Hippocampal formation (tissue), 2 donors: ENCODE measurements around the gene KLHDC8A.
"Not testable (repeated sequence)": the region's sequence is repeated elsewhere in the genome, so short reads cannot be mapped to it uniquely, and the experiment has no call there.

Source experiments
- DNase-seq, 2 donors: peaks; one replicate each; lab custom pipeline; 2025; lab: John Stamatoyannopoulos, UW

KLHDC8A gene

DNA sequence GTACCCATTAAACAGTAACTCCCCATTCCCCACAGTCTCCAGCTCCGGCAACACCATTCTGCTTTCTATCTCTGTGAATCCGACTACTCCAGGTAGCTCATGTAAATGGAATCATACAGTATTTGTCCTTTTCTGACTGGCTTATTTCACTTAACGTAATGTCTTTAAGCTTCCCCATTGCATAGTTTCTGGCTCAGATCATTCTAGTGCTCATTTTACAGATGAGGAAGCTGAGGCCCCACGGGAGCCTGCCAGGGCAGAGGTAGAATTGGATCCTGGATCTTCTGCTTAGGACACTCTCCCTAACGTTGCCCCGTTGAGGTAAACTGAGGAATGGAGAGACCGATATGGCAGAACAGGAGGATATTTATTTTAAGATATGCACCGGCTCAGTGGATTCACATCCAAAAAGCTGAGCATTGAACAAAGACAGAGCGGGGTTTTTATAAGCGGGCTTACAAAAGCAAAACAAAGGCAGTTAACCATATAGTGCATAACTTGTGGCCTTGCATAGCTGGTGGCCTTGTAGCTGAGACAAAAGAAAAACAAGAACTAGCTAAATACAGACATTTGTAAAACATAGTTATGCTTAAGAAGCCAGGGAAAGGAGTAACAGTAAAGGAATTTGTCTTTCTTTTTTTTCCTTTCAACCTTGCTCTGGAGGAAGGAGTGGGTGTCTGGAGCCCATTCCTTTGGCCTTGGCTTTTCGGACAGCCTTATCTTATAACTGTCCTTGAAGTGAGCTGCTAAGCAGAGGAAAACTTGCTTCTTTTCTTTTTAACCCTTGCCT is 15.3 kb upstream of the KLHDC8A start:
- no peak for DNase-seq

DNA sequence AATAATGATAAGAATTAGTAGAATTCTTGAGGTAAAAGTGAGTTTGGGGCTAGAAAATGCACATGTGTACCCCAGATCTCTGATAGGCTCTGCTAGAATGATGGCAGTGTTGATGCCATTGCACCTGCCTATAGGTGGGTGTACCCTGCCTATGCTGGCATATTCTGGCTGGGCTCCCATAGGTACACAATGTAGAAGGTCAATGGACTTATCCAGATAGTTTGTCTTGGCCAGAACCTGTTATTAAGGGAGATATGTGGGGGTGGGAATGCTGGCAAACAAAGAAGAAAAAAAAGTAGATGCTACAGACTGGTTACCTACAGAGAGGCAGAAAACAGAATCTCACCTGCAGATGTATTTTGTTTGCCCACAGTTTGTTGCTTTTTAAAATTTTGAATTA is 14.1 kb upstream of the KLHDC8A start:
- DNase-seq, result no peak

DNA sequence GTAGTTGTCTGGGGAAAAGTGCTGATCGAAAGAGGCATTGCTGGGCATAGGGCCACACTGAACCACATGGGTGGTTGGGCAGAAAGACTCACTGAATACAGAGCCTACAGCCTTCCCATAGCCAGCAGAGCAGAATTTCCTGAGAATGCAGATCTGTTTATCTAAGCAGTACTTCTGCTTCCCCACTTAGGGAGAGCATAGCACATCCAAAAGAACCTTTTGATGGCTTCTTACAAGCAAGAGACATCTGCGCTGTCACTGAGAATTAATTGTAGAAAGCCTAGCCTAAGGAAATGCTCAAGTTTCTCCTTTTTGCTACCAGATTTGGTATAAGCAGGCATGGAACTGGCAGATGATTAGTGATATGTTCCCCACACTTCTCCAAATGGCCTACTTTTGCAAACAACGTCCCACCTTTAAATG is 13.0 kb upstream of the KLHDC8A start:
- peak in 1 of 2 donors; percentile 63 for DNase-seq

DNA sequence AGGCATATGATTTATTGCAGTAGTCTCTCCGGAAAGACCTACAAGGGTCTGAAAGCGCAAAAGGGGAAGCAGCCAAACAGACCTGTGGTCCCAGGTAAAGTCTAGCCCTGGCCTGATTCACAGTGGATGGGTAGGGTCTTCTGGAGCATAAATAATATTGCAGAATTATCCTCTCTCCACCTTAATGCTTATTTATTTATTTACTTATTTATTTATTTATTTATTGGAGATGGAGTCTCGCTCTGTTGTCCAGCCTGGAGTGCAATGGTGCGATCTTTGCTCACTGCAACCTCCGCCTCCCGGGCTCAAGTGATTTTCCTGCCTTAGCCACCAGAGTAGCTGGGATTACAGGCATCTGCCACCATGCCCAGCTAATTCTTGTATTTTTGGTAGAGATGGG is 11.8 kb upstream of the KLHDC8A start:
- no peak for DNase-seq

DNA sequence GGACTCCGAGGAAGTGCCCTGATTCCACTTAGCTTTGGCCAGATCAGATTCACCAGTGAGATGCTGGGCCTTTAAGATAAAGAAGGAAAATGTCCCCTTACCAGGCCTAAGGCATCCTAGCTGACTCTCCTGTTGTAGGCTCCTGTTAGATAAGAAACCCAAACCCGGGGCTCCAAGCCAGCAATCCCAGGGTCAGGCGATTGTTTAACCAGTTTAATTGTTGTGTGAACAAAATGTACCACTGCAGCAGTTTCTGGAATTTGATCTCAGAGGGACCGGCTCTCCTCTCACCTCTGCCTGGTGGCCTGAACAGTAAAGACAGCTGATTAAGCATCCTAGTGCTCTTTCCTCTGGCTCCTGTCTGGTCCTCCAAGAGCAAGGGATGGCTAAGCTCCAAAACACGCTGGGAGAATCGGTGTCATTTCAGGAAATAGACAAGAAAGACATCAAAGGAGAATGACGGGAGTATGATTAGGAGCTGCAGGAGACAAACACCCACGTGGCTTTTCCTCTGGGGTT is 9.3 kb upstream of the KLHDC8A start:
- no peak for DNase-seq

DNA sequence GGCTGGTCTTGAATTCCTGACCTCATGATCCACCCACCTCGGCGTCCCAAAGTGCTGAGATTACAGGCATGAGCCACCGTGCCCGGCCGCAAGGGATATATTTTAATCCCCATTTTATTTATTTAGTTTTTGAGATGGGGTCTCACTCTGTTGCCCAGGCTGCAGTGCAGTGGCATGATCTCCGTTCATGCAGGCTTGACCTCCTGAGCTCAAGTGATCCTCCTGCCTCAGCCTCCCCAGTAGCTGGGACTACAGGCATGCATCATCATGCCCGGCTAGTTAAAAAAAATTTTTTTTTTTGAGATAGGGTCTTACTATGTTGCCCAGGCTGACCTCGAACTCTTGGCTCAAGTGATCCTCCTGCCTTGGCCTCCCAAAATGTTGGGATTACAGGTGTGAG is 8.4 kb upstream of the KLHDC8A start:
- not testable (repeated sequence) for DNase-seq

DNA sequence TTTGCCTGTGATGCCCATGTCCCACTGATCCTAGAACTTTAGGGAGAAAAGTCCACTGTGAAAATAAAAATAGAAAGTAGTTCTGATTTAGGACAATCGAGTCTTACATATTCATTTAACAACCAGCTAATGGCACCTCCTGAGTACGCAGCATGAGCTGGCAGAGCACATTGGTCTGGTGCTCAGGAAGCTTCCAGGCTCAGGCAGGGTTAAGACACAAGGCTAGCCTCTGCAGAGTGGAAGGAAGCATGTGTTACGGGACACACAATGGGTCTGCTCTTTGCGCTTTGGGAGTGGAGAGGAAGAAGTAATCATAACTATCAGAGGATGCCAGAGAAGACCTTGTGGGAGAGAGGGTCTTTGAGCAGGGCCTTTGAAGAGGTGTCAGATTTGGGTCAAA is 4.2 kb upstream of the KLHDC8A start:
- no peak for DNase-seq

DNA sequence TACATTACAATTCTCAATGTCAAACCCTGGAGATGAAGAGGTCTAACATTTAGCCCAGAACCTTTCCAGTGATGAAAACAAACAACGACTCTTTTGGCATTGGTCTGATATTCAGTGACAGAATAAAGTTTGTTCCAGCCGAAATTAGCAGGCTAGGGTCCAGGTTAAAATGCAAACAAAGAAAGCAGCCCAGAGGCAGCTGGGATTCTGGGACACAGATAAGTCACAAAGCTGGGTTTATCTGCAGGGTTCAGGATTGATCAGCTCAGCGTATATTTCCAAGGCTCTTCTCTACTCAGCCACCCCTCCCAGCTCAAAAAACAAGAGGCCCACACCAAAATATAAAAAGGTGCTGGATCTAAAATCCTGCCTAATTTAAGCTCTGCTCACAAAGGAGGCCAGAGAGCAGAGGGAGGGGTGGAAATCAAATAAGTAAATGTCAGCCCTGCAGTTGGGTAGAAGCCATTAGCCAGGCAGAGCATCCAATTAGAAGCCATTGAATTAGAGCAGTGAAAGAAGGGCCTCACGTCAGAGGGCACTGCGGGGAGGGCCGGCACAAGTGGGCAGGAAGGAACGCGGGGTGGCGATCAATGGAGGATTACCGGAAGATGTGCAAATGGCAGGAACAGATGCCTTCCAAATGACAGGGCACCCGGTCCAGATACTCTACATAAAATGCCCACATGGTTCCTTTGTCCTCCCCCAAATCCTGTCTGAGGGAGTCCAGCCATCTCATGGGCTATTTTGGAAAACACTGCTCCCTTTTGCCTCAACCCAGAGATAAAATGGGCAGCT is 3.2 kb upstream of the KLHDC8A start:
- peak; percentile 38 to 42 for DNase-seq

DNA sequence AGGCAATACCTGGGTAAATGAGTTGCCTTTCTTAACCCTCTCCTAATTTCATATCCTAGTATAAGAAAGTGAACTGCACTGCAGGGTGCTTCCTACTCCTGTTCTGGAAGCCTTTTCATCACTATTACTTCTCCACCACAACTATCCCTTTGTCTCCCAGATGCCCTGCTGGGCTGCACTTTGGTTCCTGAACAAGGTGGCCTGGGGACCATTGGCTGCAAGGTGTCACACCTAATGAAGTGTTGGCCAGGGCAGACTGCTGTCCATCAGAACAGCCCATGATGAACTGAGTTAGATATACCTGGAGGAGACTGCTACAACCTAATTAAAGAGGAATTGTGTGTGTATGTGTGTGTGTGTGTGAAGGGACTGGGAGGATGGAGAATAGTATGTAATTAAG is 1.9 kb upstream of the KLHDC8A start:
- DNase-seq, result no peak

DNA sequence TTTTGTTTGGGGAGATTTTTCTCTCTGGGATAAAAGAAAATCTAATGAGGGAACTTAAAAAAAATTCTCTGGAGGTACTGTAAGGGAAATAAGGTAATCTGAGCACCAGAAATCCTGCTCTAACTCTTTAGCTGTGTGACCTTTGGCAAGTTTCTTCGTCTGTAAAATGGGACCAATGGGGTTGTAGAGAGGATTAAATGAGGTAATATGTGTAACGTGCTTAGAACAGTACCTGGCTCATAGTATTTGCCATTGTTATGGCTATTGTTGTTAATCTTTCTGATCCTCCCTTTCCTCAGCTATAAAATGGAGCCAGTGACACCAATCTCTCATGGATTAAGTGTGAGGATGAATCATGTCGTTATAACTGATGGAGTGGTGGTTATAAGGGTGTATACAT is 845 bp upstream of the KLHDC8A start:
- DNase-seq, result no peak

DNA sequence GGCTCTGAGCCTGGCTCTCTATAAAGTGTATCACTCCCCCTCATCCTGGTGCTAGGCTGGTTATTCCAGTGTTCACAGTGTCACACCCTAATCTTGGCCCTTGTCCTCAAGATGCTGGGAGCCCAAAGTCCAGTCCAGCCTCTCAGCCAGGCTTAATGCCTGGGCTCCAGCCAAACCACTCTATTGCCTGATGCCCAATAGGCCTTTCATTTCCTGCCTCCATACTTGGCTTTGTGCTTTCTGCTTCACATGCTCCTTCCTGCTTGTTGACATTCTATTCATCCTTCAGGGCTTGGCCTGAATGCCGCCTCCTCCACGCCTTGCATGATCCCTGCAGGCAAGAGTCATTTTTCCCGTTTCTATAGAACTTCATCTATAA is 1.7 kb downstream of the KLHDC8A start:
- peak; percentile 16 to 35 for DNase-seq

DNA sequence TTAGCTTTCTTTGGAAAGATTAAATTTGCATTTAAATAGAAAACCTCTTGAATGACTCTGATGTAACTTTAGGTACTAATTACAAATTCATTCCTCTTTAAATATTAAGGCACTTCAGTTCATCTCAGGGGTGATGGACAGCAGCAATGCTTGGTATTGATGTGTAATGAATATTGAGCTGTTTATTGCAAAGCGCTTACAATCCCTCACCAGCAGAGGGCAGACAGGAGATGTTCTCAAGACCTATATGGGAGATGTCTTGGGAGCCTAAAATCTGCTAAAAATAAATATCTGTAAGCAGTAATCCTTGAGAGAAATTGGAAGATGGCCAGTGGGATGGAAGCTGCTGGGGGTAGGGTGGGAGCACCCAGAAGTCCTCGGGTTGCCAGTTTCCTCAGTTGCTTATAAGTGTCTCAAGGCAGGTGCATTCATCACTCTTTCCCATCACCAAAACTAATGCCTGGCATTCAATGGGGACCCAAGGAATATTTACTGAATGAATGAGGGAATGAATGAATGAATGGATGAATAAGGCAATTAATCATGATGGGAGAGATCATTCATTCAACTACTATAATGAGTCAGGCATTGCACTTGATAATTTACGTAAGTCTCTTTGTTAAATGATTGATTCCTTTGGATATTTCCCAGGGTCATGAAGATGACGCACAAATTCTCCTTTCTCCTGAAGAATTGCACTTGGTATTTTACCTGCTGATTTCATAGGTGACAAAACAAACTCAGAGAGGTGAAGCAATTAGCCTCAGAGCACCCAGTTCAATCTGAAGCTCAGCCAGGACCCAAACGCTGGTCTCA is 2.3 kb downstream of the KLHDC8A start:
- peak; percentile 33 to 72 for DNase-seq

DNA sequence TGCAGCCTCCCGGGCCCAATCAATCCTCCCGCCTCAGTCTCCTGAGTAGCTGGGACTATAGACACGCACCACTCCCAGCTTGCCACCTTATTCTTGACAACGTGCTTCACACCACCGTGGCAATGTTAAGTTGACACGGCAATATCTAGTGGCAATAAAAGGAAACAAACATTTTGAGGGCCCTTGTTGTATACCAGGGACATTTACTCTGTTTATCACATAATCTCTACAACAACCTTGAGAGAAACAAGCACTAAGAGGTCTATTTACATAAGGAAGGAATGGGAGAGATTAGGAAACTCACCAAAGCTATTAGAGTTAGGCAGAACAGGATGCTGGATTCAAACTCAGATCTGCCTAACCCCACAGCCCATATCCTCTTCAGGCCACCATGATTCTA is 3.1 kb downstream of the KLHDC8A start:
- DNase-seq, result no peak

DNA sequence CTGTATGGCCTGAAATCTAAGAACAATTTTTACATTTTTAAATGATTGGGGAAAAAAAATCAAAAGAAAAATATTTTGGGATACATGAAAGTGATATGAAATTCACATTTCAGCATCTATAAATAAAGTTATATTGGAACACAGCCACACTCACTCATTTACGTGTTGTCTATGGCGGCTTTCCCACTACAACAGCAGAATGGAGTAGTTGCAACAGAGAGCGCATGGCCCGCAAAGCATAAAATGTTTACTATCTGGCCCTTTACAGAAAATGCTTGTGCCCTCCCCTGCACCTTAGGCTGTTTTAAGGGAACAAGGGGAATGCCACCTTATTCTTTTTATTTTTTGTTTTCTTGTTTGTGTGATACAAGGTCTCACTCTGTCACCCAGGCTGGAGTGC is 3.5 kb downstream of the KLHDC8A start:
- no peak for DNase-seq

DNA sequence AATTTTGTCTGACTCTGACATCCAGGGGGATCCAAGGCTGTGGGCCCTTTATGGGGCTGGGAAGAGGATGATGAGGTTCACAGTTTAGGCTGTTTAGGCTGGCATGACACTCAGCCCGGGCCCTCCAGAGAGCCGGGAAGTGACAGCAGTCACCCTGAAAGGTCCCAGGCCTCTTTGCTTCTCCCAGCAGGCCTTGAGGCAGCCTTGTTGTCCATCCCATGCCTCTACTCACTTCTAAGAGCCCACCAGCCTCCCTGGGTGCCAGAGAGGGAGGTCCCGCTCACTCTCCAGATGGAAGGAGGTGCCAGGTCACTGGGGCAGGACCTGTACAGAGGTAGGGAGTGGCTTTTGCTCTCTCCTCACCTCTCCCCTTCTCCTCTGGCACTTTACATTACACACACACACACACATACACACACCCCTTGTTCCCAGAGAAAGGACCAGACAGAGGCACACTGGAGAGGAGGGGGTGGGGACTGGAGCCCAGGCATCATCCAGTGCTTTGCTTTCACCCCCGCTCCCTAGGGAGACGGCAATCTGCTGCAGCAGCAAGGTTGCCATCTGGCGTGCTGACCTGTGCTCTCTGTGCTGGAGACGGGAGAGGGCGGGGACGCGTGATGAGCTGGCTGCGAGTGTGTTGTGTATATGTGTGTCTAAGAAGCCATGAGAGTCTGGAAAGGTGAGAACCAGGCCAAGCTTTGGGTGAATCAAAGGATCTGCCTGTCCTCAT is 4.6 kb downstream of the KLHDC8A start:
- DNase-seq, result no peak

DNA sequence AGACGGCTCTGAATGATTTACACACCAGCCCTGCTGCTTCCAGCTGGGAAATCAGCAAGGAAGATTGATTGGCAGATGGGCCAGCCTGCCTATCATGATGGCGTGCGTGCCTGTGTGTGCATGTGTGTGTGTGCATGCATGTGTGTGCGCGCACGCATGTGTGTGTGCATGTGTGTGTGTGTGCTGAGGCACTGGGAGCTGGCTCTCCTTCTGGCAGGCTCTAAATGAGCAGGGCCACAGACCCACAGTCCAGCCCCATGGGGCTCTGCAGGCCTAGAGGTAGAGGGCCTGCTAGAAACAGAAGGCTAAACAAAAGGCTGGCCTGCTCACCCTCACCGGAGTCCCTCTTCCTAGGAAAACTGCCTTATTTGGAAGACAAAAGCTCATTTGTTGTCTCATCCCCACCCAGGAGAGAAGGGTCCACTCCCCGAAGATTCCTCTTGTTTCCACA is 6.0 kb downstream of the KLHDC8A start:
- DNase-seq, result no peak

DNA sequence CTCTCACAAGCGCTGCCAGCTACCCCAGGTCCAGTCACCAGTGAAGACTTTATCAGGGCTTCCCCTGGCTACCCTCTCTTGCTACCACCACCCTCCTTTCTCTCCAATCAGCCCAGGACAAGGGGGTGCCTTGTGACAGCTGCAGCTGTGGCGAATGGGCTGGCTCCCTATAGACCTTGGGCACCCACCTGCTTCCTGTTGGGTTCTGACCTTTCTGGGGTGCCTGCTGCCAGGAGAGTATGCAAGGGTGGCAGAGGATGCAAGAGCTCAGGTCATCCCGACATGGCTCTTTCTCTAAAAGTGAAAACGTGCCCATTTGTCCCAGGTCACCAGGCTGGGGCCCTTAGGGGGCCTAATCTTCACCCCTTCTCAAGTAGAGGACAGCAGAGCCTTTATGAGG is 6.6 kb downstream of the KLHDC8A start:
- no peak for DNase-seq

DNA sequence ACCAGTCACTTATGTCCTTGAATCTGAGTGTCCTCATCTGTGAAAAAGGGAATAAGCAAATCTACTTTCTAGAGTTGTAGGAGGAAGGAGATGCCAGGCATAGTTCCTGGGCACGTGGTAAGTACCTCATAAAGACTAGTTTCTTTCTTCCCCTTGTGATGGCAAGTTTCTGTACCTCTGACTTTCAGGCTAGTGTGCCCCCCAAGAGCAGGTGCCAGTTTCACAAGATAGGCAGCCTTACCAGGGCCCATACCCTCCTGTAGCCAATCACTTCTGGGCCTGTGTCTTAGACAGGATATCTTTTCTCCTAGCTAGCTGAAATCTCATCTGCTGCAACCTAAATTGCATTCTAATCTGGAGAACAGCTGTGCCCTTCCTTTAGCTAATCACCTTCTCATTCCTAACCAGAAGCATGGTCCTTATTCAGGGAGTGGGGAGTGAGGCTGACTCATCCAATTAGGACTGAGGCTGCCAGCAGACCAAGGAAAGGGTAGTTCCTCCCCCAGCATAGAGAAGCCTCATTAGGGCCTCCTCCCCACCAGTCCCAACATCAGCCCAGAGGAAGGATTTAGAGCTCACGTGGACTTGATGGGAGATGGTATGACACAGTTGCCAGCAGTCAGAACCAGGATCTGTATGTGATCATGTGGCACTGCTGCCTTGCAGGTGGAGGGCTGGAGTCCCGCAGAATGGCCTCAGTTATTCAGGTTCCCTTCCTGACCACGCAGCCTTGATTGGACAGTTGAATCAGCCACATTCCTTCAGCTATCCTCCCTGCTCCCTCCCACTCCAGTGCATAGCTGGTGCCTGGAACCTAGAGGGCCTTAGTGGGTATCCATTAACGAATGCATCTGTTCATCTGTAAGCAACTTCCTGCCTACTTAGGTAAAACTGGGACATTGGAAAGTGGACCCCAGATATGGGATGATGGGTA is 7.9 kb downstream of the KLHDC8A start:
- DNase-seq, result no peak

DNA sequence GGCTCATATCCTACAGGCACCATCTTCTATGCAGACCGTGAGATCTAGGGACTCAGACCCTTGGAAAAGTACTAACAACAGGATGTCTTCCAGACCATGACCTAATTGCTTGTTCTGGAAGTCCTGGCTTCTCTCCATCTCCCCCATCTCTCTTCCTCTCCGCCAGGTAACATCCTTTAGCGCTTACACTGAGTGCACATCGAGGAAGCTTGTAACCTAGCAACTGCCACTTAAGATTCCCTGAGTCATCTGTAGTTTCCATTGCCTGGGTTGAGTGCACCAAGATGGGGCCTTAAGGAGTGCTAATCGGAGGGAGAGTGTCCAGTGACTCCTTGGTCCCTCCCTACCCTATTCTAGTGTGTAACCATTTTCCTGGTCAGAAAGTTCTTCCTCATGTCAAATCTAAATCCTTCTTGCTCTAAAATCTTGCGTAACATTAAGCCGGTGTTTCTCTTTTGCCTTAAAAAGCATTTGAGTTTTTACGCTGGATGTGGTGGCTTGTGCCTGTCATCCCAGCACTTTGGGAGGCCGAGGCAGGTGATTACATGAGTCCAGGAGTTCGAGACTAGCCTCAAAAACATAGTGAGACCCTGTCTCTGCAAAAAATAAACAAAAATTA is 9.7 kb downstream of the KLHDC8A start:
- DNase-seq, result no peak

DNA sequence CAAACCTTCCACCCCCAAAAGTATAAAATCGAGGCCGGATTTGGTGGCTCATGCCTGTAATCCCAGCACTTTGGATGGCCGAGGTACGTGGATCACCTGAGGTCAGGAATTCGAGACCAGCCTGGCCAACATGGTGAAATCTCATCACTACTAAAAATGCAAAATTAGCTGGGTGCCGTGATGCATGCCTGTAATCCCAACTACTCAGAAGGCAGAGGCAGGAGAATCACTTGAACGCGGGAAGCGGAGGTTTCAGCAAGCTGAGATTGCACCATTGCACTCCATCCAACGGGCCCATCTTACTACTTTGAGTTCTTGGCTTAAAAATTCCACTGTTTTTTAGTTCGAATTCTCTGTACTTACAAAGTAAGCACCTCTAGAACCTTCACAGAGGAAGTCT is 11.0 kb downstream of the KLHDC8A start:
- DNase-seq, result no peak
